GM21360 (cell line): ENCODE results near the gene IL5.

ENCODE experiments used
- ATAC-seq: cut with Tn5 transposase; IDR thresholded peaks from one replicate; pipeline ENCODE4 v1.9.1; 2021; ENCODE audit warnings: mild to moderate bottlenecking, moderate library complexity; ENCODE audit not compliant: unreplicated experiment

Gene IL5

GRCh38 chr5:132499440-132500243 is 43.7 kb downstream of the IL5 start:
- no peak for ATAC-seq

GRCh38 chr5:132498686-132499271 is 44.5 kb downstream of the IL5 start:
- no peak for ATAC-seq

DNA sequence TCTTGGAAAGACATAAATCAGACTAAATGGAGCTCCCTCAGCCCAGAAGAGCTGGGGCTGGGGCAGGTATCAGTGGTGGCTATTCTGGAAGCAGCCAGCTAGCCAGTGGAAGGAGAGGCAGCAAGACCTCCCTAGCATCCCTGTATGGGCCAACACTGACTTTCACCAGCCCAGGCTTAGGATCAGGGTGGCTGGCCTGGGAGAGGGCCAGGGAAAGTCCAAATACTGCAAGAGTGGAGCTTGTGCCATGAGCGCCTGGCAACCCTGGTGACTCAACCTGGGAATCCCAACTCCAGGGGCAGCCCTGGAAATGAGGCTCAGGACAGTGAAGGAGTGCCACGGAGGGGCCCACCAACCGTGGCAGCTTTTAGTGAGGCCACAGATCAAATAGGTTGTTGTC is 45.2 kb downstream of the IL5 start:
- no peak for ATAC-seq

GRCh38 chr5:132497488-132497997 is 45.8 kb downstream of the IL5 start:
- no peak for ATAC-seq

GRCh38 chr5:132496631-132497487 is 46.5 kb downstream of the IL5 start:
- ATAC-seq: peak; percentile 30

GRCh38 chr5:132496191-132496630 is 47.1 kb downstream of the IL5 start:
- peak; percentile 28 for ATAC-seq

DNA sequence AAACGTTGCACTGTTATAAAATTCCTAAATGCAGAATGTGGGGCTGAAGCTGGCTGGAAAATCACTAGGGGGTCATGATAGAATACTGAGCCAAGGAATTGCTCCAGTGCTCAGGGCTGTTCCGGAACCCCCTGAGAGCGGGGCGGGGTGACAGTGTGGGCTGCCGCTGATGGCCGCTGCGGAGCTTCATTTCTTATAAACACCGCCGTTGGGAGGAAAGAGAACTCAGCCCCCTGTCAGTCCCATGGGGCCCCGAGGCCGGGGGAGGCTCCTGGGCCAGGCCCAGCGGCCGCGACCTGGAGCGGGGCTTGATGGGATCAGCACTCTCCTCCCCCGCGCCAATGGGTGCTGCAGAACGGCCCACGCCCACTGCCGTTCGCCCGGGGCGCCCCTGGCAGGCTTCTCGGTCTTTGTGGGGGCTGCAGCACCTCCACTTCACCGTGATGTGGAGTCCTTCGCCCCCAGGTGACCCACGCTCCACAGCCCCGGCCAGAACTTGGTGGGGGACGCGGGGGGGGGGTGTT is 47.6 kb downstream of the IL5 start:
- ATAC-seq: peak; percentile 35

DNA sequence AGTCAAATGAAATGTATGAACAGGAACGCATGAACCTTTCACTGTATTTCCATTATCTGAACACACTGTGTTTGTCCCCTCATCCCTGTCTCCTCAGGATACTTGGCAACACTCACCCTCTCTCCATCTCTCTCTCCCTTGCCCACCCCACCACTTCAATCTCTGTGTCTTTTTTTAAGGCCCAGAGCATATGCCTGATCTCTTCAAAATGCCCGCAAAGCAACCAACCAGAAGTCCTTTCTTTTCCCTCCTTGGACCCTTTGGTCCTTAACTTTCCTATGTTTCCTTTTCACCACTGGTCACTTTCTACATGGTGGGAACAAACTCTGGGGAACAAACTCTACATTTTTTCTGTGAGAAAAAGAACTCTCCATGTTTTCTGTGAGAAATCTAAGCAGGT is 49.5 kb downstream of the IL5 start:
- ATAC-seq: no peak

- ATAC-seq: no peak
Measured at GRCh38 chr5:132493241-132493640, 50.1 kb downstream of the IL5 start.

DNA sequence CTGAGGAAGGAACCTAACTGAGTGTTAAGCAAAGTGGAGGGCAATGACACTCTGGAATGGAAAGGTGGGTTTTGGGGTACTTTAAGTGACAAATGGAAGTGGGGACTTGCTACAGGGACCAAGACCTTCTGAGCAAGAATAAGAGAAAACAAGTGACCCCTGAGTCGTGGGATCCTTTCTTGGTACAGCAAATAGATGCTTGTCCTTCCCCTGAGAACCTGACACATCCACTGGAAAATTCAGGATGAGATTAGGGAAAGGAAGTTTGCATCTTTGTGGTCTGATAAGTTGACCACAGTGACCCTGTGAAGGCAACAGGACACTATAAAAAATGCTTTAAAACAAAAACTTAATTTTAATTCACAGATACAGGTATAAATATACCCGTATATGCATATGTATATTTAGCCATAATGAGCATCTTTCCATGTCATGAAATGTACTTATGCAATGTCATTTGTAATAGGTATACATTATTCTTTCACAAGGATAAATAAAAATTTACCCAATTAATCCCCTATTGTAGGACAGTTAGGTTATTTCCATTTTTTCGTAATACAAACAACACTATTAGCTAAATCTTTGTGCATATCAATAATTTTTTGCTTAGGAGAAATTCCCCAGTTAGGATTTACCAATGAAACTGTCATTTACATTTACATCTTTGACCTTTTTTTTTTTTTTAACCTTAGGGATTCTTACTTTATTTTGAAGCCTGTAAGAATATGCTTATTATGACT is 50.8 kb downstream of the IL5 start:
- ATAC-seq: no peak
